ENCODE data around the gene CNOT3.

Gene CNOT3

DNA sequence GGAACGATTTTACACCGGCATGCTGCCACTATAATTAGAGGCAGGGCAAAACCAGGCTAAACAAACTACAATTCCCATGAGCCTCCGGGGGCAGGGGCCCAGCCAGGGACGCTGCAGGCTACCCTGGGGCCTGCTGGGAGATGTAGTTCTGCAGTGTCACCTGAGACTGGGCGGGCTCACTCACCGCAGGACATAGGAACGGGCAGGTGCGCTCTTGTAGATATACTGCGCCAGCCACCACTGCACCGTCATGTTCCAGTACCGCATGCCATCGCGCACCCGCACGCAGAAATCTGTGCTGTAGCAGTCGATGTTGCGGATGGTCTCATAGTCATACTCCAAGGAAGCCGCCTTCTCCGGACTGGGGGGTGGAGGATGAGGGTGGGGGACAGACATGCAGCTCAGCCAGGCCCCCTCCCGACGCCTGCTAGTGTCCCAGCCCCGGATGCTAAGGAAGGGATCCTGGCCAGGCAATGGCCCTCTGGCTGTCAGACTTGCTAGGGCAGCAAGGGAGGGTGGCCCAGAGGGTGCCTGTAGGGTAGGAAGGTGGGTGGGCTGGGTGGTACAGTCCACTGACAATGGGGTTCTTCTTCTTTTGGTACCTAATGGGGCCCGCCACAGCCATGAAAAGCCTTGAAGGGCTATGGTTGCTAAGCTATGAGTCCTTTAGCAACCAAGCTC is 41.2 kb downstream of the CNOT3 start:
- H3K36me3 ChIP-seq (ENCODE audit: low read length) = no peaks in the 10 kb centered on the region
- H3K4me2 ChIP-seq (ENCODE audit: low read depth, low read length, poor library complexity, severe bottlenecking) = no peak overlapping the region
- TF ChIP-seq EZH2phosphoT487 (conservative IDR thresholded peaks at IDR 0.05; ENCODE audit: low read length) = no peak
- TF ChIP-seq, protein P1, sequence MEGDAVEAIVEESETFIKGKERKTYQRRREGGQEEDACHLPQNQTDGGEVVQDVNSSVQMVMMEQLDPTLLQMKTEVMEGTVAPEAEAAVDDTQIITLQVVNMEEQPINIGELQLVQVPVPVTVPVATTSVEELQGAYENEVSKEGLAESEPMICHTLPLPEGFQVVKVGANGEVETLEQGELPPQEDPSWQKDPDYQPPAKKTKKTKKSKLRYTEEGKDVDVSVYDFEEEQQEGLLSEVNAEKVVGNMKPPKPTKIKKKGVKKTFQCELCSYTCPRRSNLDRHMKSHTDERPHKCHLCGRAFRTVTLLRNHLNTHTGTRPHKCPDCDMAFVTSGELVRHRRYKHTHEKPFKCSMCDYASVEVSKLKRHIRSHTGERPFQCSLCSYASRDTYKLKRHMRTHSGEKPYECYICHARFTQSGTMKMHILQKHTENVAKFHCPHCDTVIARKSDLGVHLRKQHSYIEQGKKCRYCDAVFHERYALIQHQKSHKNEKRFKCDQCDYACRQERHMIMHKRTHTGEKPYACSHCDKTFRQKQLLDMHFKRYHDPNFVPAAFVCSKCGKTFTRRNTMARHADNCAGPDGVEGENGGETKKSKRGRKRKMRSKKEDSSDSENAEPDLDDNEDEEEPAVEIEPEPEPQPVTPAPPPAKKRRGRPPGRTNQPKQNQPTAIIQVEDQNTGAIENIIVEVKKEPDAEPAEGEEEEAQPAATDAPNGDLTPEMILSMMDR (IDR thresholded peaks at IDR 0.05; ENCODE audit: insufficient read depth, low read length, poor library complexity, severe bottlenecking) = no peak
- H3K27ac ChIP-seq (ENCODE audit: low read depth, low read length) = no peak overlapping the region
- no peaks in the 10 kb centered on the region for H3K27me3 ChIP-seq (ENCODE audit: low read length)
- H3K9ac ChIP-seq (ENCODE audit: low read length) = no peak overlapping the region
- H3K9me2 ChIP-seq (replicated peaks; ENCODE audit: insufficient read depth, low read length) = no peaks in the 10 kb centered on the region
- no peak overlapping the region for H2AFZ ChIP-seq (ENCODE audit: low read depth, low read length, severe bottlenecking)
- H3F3A ChIP-seq (ENCODE audit: insufficient read depth) = 0 out of 2 replicates have a peak, but pooled peaks cover 5% of the 10 kb centered on the region
- H4K20me1 ChIP-seq (ENCODE audit: low read depth, low read length) = no peaks in the 10 kb centered on the region
- no peaks in the 10 kb centered on the region for H3K9me3 ChIP-seq (ENCODE audit: insufficient read depth, low read length)
- H3K4me3 ChIP-seq (ENCODE audit: insufficient read depth, low read length, poor library complexity, severe bottlenecking) = no peak overlapping the region
- H3K79me2 ChIP-seq (ENCODE audit: insufficient read depth, low read length) = no peaks in the 10 kb centered on the region

DNA sequence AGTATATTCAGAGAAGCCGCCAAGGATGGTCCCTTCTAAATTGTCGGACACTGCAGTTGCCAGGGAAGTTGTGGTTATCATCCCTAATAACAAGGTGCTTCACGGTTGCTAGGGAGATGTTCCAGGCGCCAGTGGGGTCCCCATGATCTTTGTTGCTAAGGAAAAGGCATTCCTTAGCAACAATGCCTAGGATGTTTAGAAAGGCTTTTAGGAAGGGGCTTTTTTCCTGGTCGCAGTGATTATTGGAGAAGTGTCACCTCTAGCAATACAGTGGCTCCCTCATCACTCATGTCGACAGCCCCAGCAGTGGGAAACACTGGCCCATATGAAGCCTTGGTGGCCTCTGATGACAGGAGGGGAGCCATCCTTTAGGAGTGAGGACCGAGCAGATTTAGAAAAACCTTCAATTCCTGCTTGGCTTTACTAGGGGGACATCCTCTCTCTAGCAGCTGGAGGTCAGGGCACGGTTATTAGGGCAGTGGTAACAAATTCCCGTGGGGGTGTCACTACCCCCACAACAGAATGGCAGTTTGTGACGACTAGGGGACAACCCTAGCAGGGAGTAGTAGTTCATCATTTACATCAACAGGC is 41.8 kb downstream of the CNOT3 start:
- H3K4me2 ChIP-seq (ENCODE audit: low read depth, low read length, poor library complexity, severe bottlenecking) = no peak overlapping the region
- H4K20me1 ChIP-seq (ENCODE audit: low read depth, low read length) = no peaks in the 10 kb centered on the region
- 0 out of 2 replicates have a peak, but pooled peaks cover 5% of the 10 kb centered on the region for H3F3A ChIP-seq (ENCODE audit: insufficient read depth)
- H3K9me2 ChIP-seq (replicated peaks; ENCODE audit: insufficient read depth, low read length) = no peaks in the 10 kb centered on the region
- TF ChIP-seq EZH2phosphoT487 (conservative IDR thresholded peaks at IDR 0.05; ENCODE audit: low read length) = no peak
- TF ChIP-seq, protein P1 (IDR thresholded peaks at IDR 0.05; ENCODE audit: insufficient read depth, low read length, poor library complexity, severe bottlenecking) = no peak
- no peak overlapping the region for H3K27ac ChIP-seq (ENCODE audit: low read depth, low read length)
- no peaks in the 10 kb centered on the region for H3K79me2 ChIP-seq (ENCODE audit: insufficient read depth, low read length)
- H3K27me3 ChIP-seq (ENCODE audit: low read length) = no peaks in the 10 kb centered on the region
- no peaks in the 10 kb centered on the region for H3K9me3 ChIP-seq (ENCODE audit: insufficient read depth, low read length)
- no peaks in the 10 kb centered on the region for H3K36me3 ChIP-seq (ENCODE audit: low read length)
- H2AFZ ChIP-seq (ENCODE audit: low read depth, low read length, severe bottlenecking) = no peak overlapping the region
- no peak overlapping the region for H3K9ac ChIP-seq (ENCODE audit: low read length)
- no peak overlapping the region for H3K4me3 ChIP-seq (ENCODE audit: insufficient read depth, low read length, poor library complexity, severe bottlenecking)

DNA sequence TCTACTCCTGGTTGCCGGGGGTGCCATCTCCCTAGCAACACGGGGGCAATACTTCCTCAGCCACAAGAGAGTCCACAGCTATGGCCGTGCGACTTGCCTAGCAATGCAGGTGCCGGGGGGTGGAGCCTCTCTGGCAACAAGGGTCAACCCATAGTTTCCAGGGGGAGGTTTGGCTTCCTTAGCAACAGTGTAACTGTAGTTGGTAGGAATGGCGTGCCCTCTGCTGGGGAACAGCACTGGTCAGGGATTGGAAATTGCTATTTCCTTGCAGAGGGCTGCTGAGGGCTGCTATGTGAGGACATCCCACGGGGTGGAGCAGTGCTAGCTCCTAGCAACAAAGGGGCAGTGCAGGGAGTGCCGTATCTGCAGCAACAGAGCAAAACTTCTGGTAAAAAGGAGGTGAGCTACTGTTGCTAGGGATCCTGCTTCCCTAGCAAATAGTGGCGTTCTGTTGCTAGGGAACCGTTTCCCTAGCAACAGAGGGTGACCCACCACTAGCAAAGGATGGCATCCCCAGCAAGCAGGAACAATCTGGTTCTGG is 42.4 kb downstream of the CNOT3 start:
- H3K36me3 ChIP-seq (ENCODE audit: low read length) = no peaks in the 10 kb centered on the region
- H3F3A ChIP-seq (ENCODE audit: insufficient read depth) = 0 out of 2 replicates have a peak, but pooled peaks cover 5% of the 10 kb centered on the region

More for the DNA sequence above, 42.4 kb downstream of the CNOT3 start:
- H2AFZ ChIP-seq (ENCODE audit: low read depth, low read length, severe bottlenecking) = no peak overlapping the region
- no peak overlapping the region for H3K4me3 ChIP-seq (ENCODE audit: insufficient read depth, low read length, poor library complexity, severe bottlenecking)
- TF ChIP-seq EZH2phosphoT487 (conservative IDR thresholded peaks at IDR 0.05; ENCODE audit: low read length) = no peak
- TF ChIP-seq, protein P1 (IDR thresholded peaks at IDR 0.05; ENCODE audit: insufficient read depth, low read length, poor library complexity, severe bottlenecking) = no peak
- H3K9me2 ChIP-seq (replicated peaks; ENCODE audit: insufficient read depth, low read length) = no peaks in the 10 kb centered on the region
- no peak overlapping the region for H3K4me2 ChIP-seq (ENCODE audit: low read depth, low read length, poor library complexity, severe bottlenecking)
- H3K27me3 ChIP-seq (ENCODE audit: low read length) = no peaks in the 10 kb centered on the region
- no peak overlapping the region for H3K9ac ChIP-seq (ENCODE audit: low read length)
- no peaks in the 10 kb centered on the region for H3K79me2 ChIP-seq (ENCODE audit: insufficient read depth, low read length)
- H4K20me1 ChIP-seq (ENCODE audit: low read depth, low read length) = no peaks in the 10 kb centered on the region
- H3K9me3 ChIP-seq (ENCODE audit: insufficient read depth, low read length) = no peaks in the 10 kb centered on the region
- H3K27ac ChIP-seq (ENCODE audit: low read depth, low read length) = no peak overlapping the region

Measured in SU-DHL-6 (cell line).